ENCODE measurements around the gene GABRB1.

GABRB1 gene

GRCh38 chr4:47386561-47387235 is 355.3 kb downstream of the GABRB1 start:
- H3K27me3 ChIP-seq (ENCODE audit: control insufficient read depth in 5 of 5, insufficient read depth in 4 of 5, low read length in 5 of 5), result peaks cover 0 to 3% (median 0%) of the 10 kb centered on the region in 5 donors
- no peaks in the 10 kb centered on the region for H3K9me3 ChIP-seq (ENCODE audit: control insufficient read depth in 5 of 5, low read length in 5 of 5)
- no peak overlapping the region for H3K9ac ChIP-seq (ENCODE audit: low read length in 5 of 5)
- no peaks in the 10 kb centered on the region for H3K36me3 ChIP-seq (ENCODE audit: control insufficient read depth in 5 of 5, insufficient read depth in 5 of 5, low read length in 5 of 5)
- H3K27ac ChIP-seq (ENCODE audit: low read depth, low read length), result no peak overlapping the region
- H3K4me1 ChIP-seq (ENCODE audit: control insufficient read depth in 5 of 5, insufficient read depth in 5 of 5, low read length in 5 of 5), result no peaks in the 10 kb centered on the region
- no peak overlapping the region for H3K4me3 ChIP-seq (ENCODE audit: low read depth in 1 of 5, low read length in 5 of 5)

- Histone ChIP-seq H3K4me1 (ENCODE audit: control insufficient read depth in 5 of 5, insufficient read depth in 5 of 5, low read length in 5 of 5) (no peaks in the 10 kb centered on the region), H3K9me3 (ENCODE audit: control insufficient read depth in 5 of 5, low read length in 5 of 5) (no peaks in the 10 kb centered on the region), H3K27me3 (ENCODE audit: control insufficient read depth in 5 of 5, insufficient read depth in 4 of 5, low read length in 5 of 5) (peaks cover 0 to 3% (median 0%) of the 10 kb centered on the region in 5 donors), H3K36me3 (ENCODE audit: control insufficient read depth in 5 of 5, insufficient read depth in 5 of 5, low read length in 5 of 5) (no peaks in the 10 kb centered on the region), H3K27ac (ENCODE audit: low read depth, low read length) (no peak overlapping the region), H3K4me3 (ENCODE audit: low read depth in 1 of 5, low read length in 5 of 5) (no peak overlapping the region), H3K9ac (ENCODE audit: low read length in 5 of 5) (no peak overlapping the region)
Observed at GRCh38 chr4:47390428-47391125, 359.2 kb downstream of the GABRB1 start.

- no peaks in the 10 kb centered on the region for H3K4me1 ChIP-seq (ENCODE audit: control insufficient read depth in 5 of 5, insufficient read depth in 5 of 5, low read length in 5 of 5)
- H3K27me3 ChIP-seq (ENCODE audit: control insufficient read depth in 5 of 5, insufficient read depth in 4 of 5, low read length in 5 of 5), result peaks cover 0 to 3% (median 0%) of the 10 kb centered on the region in 5 donors
- no peak overlapping the region for H3K9ac ChIP-seq (ENCODE audit: low read length in 5 of 5)
- no peak overlapping the region for H3K4me3 ChIP-seq (ENCODE audit: low read depth in 1 of 5, low read length in 5 of 5)
- no peak overlapping the region for H3K27ac ChIP-seq (ENCODE audit: low read depth, low read length)
- no peaks in the 10 kb centered on the region for H3K36me3 ChIP-seq (ENCODE audit: control insufficient read depth in 5 of 5, insufficient read depth in 5 of 5, low read length in 5 of 5)
- H3K9me3 ChIP-seq (ENCODE audit: control insufficient read depth in 5 of 5, low read length in 5 of 5), result no peaks in the 10 kb centered on the region
Observed at GRCh38 chr4:47391256-47391655, 359.9 kb downstream of the GABRB1 start.

GRCh38 chr4:47406408-47406807 is 375.0 kb downstream of the GABRB1 start:
- Histone ChIP-seq H3K36me3 (ENCODE audit: control insufficient read depth in 5 of 5, insufficient read depth in 5 of 5, low read length in 5 of 5) (no peaks in the 10 kb centered on the region), H3K4me3 (ENCODE audit: low read depth in 1 of 5, low read length in 5 of 5) (no peak overlapping the region), H3K27ac (ENCODE audit: low read depth, low read length) (no peak overlapping the region), H3K9me3 (ENCODE audit: control insufficient read depth in 5 of 5, low read length in 5 of 5) (no peaks in the 10 kb centered on the region), H3K4me1 (ENCODE audit: control insufficient read depth in 5 of 5, insufficient read depth in 5 of 5, low read length in 5 of 5) (no peaks in the 10 kb centered on the region), H3K27me3 (ENCODE audit: control insufficient read depth in 5 of 5, insufficient read depth in 4 of 5, low read length in 5 of 5) (no peaks in the 10 kb centered on the region), H3K9ac (ENCODE audit: low read length in 5 of 5) (no peak overlapping the region)

- Histone ChIP-seq H3K9ac (ENCODE audit: low read length in 5 of 5) (no peak overlapping the region), H3K36me3 (ENCODE audit: control insufficient read depth in 5 of 5, insufficient read depth in 5 of 5, low read length in 5 of 5) (no peaks in the 10 kb centered on the region), H3K9me3 (ENCODE audit: control insufficient read depth in 5 of 5, low read length in 5 of 5) (no peaks in the 10 kb centered on the region), H3K27ac (ENCODE audit: low read depth, low read length) (no peak overlapping the region), H3K4me1 (ENCODE audit: control insufficient read depth in 5 of 5, insufficient read depth in 5 of 5, low read length in 5 of 5) (no peaks in the 10 kb centered on the region), H3K4me3 (ENCODE audit: low read depth in 1 of 5, low read length in 5 of 5) (no peak overlapping the region), H3K27me3 (ENCODE audit: control insufficient read depth in 5 of 5, insufficient read depth in 4 of 5, low read length in 5 of 5) (no peaks in the 10 kb centered on the region)
Observed at GRCh38 chr4:47410271-47410670, 378.9 kb downstream of the GABRB1 start.

GRCh38 chr4:47413521-47413920 is 382.2 kb downstream of the GABRB1 start:
- Histone ChIP-seq H3K9ac (ENCODE audit: low read length in 5 of 5) (no peak overlapping the region), H3K36me3 (ENCODE audit: control insufficient read depth in 5 of 5, insufficient read depth in 5 of 5, low read length in 5 of 5) (no peaks in the 10 kb centered on the region), H3K4me3 (ENCODE audit: low read depth in 1 of 5, low read length in 5 of 5) (no peak overlapping the region), H3K4me1 (ENCODE audit: control insufficient read depth in 5 of 5, insufficient read depth in 5 of 5, low read length in 5 of 5) (no peaks in the 10 kb centered on the region), H3K27me3 (ENCODE audit: control insufficient read depth in 5 of 5, insufficient read depth in 4 of 5, low read length in 5 of 5) (no peaks in the 10 kb centered on the region), H3K9me3 (ENCODE audit: control insufficient read depth in 5 of 5, low read length in 5 of 5) (no peaks in the 10 kb centered on the region), H3K27ac (ENCODE audit: low read depth, low read length) (no peak overlapping the region)

GRCh38 chr4:47415719-47416118 is 384.4 kb downstream of the GABRB1 start:
- Histone ChIP-seq H3K27me3 (ENCODE audit: control insufficient read depth in 5 of 5, insufficient read depth in 4 of 5, low read length in 5 of 5) (no peaks in the 10 kb centered on the region), H3K4me3 (ENCODE audit: low read depth in 1 of 5, low read length in 5 of 5) (no peak overlapping the region), H3K27ac (ENCODE audit: low read depth, low read length) (no peak overlapping the region), H3K9me3 (ENCODE audit: control insufficient read depth in 5 of 5, low read length in 5 of 5) (no peaks in the 10 kb centered on the region), H3K9ac (ENCODE audit: low read length in 5 of 5) (no peak overlapping the region), H3K36me3 (ENCODE audit: control insufficient read depth in 5 of 5, insufficient read depth in 5 of 5, low read length in 5 of 5) (no peaks in the 10 kb centered on the region), H3K4me1 (ENCODE audit: control insufficient read depth in 5 of 5, insufficient read depth in 5 of 5, low read length in 5 of 5) (no peaks in the 10 kb centered on the region)

GRCh38 chr4:47418147-47418546 is 386.8 kb downstream of the GABRB1 start:
- no peaks in the 10 kb centered on the region for H3K9me3 ChIP-seq (ENCODE audit: control insufficient read depth in 5 of 5, low read length in 5 of 5)
- no peaks in the 10 kb centered on the region for H3K36me3 ChIP-seq (ENCODE audit: control insufficient read depth in 5 of 5, insufficient read depth in 5 of 5, low read length in 5 of 5)
- no peak overlapping the region for H3K4me3 ChIP-seq (ENCODE audit: low read depth in 1 of 5, low read length in 5 of 5)
- H3K27me3 ChIP-seq (ENCODE audit: control insufficient read depth in 5 of 5, insufficient read depth in 4 of 5, low read length in 5 of 5), result no peaks in the 10 kb centered on the region
- H3K9ac ChIP-seq (ENCODE audit: low read length in 5 of 5), result no peak overlapping the region
- no peaks in the 10 kb centered on the region for H3K4me1 ChIP-seq (ENCODE audit: control insufficient read depth in 5 of 5, insufficient read depth in 5 of 5, low read length in 5 of 5)
- H3K27ac ChIP-seq (ENCODE audit: low read depth, low read length), result no peak overlapping the region

GRCh38 chr4:47419296-47419695 is 387.9 kb downstream of the GABRB1 start:
- H3K9me3 ChIP-seq (ENCODE audit: control insufficient read depth in 5 of 5, low read length in 5 of 5), result no peaks in the 10 kb centered on the region
- H3K4me1 ChIP-seq (ENCODE audit: control insufficient read depth in 5 of 5, insufficient read depth in 5 of 5, low read length in 5 of 5), result no peaks in the 10 kb centered on the region
- H3K9ac ChIP-seq (ENCODE audit: low read length in 5 of 5), result no peak overlapping the region
- no peaks in the 10 kb centered on the region for H3K27me3 ChIP-seq (ENCODE audit: control insufficient read depth in 5 of 5, insufficient read depth in 4 of 5, low read length in 5 of 5)
- H3K27ac ChIP-seq (ENCODE audit: low read depth, low read length), result no peak overlapping the region
- H3K4me3 ChIP-seq (ENCODE audit: low read depth in 1 of 5, low read length in 5 of 5), result no peak overlapping the region
- no peaks in the 10 kb centered on the region for H3K36me3 ChIP-seq (ENCODE audit: control insufficient read depth in 5 of 5, insufficient read depth in 5 of 5, low read length in 5 of 5)

- Histone ChIP-seq H3K27ac (ENCODE audit: low read depth, low read length) (no peak overlapping the region), H3K36me3 (ENCODE audit: control insufficient read depth in 5 of 5, insufficient read depth in 5 of 5, low read length in 5 of 5) (no peaks in the 10 kb centered on the region), H3K9ac (ENCODE audit: low read length in 5 of 5) (no peak overlapping the region), H3K27me3 (ENCODE audit: control insufficient read depth in 5 of 5, insufficient read depth in 4 of 5, low read length in 5 of 5) (no peaks in the 10 kb centered on the region), H3K4me1 (ENCODE audit: control insufficient read depth in 5 of 5, insufficient read depth in 5 of 5, low read length in 5 of 5) (no peaks in the 10 kb centered on the region), H3K9me3 (ENCODE audit: control insufficient read depth in 5 of 5, low read length in 5 of 5) (no peaks in the 10 kb centered on the region), H3K4me3 (ENCODE audit: low read depth in 1 of 5, low read length in 5 of 5) (no peak overlapping the region)
Observed at GRCh38 chr4:47425628-47426027, 394.3 kb downstream of the GABRB1 start.

All from subcutaneous abdominal adipose tissue (tissue), 5 donors.